BLaER1 treated with 17β-estradiol and CSF1 and Interleukin-3, amounts not matched to agents 10 nM and 100 nM (cell line): ENCODE results near the gene EXOC3L4.

Source experiments
- H3K27ac ChIP-seq, 11 experiments: shearing (Covaris generic); formaldehyde crosslinking; 2 replicates each; pipeline ENCODE4 v1.8.1; 2022
- H3K27me3 ChIP-seq, 11 experiments: shearing (Covaris generic); formaldehyde crosslinking; 2 replicates each; pipeline ENCODE4 v1.8.1; 2022
- H3K36me3 ChIP-seq, 11 experiments: shearing (Covaris generic); formaldehyde crosslinking; 2 replicates each; pipeline ENCODE4 v1.8.1; 2022
- H3K4me1 ChIP-seq, 10 experiments: shearing (Covaris generic); formaldehyde crosslinking; 2 replicates each; pipeline ENCODE4 v1.8.1; 2022
- H3K4me2 ChIP-seq, 11 experiments: shearing (Covaris generic); formaldehyde crosslinking; 2 replicates each; pipeline ENCODE4 v1.8.1; 2022
- H3K4me3 ChIP-seq, 10 experiments: shearing (Covaris generic); formaldehyde crosslinking; 2 replicates each; pipeline ENCODE4 v1.8.1; 2022
- H3K9ac ChIP-seq, 11 experiments: shearing (Covaris generic); formaldehyde crosslinking; 2 replicates each; pipeline ENCODE4 v1.8.1; 2022
- H3K9me3 ChIP-seq, 11 experiments: shearing (Covaris generic); formaldehyde crosslinking; replicated peaks in 1 of 11; 2 replicates each; pipeline ENCODE4 v1.8.1; 2022
- H4K20me1 ChIP-seq, 11 experiments: shearing (Covaris generic); formaldehyde crosslinking; 2 replicates each; pipeline ENCODE4 v1.8.1; 2022
- Cebpa-rat ChIP-seq, 11 experiments: shearing (Covaris generic); IDR thresholded peaks; 2 replicates each; pipeline ENCODE4 v1.8.1; 2022

Gene EXOC3L4

GRCh38 chr14:103057372-103058163, 37.0 kb upstream of the EXOC3L4 start, which contains the start of gene CDC42BPB:
Gene CDC42BPB (minus strand): TSS chr14:103057549. CDS start chr14:103057173, 376 bp downstream.
- H3K9ac ChIP-seq: peak within 1 kb of the TSS; percentile 69 to 85 (median 79)

GRCh38 chr14:103058164-103059055, 36.1 kb upstream of the EXOC3L4 start:
- H3K4me2 ChIP-seq: peak overlapping the region in 10 of 11 experiments; percentile 22 to 62 (median 47); a peak in 12 of 22 replicates
- no peaks in the 10 kb centered on the region for H3K9me3 ChIP-seq
- no peaks in the 10 kb centered on the region for H3K36me3 ChIP-seq
- H3K27me3 ChIP-seq: peaks cover 17 to 37% (median 26%) of the 10 kb centered on the region in 11 experiments
- H4K20me1 ChIP-seq: peaks cover 0 to 24% (median 8%) of the 10 kb centered on the region in 11 experiments; a peak in 10 of 22 replicates
- TF ChIP-seq Cebpa-rat (IDR thresholded peaks at IDR 0.05): no peak
- H3K4me3 ChIP-seq: peak overlapping the region in 2 of 10 experiments; percentile 24 to 28; a peak in 1 of 20 replicates
- H3K4me1 ChIP-seq: peaks cover 0 to 27% (median 20%) of the 10 kb centered on the region in 10 experiments; a peak in 16 of 20 replicates
- H3K9ac ChIP-seq: peak overlapping the region in 2 of 11 experiments; percentile 13 to 24; a peak in 3 of 22 replicates
- no peak overlapping the region for H3K27ac ChIP-seq

More at GRCh38 chr14:103057372-103058163, 37.0 kb upstream of the EXOC3L4 start, which contains the start of gene CDC42BPB:
- peaks cover 17 to 37% (median 26%) of the 10 kb centered on the region in 11 experiments for H3K27me3 ChIP-seq
- no peaks in the 10 kb centered on the region for H3K9me3 ChIP-seq
- H4K20me1 ChIP-seq: peaks cover 0 to 31% (median 8%) of the 10 kb centered on the region in 11 experiments; a peak in 10 of 22 replicates
- H3K4me3 ChIP-seq: peak within 1 kb of the TSS; percentile 60 to 78 (median 70)
- peak within 1 kb of the TSS in 10 of 11 experiments; percentile 61 to 74 (median 69); a peak in 19 of 22 replicates for H3K27ac ChIP-seq
- H3K4me2 ChIP-seq: peak within 1 kb of the TSS; percentile 73 to 93 (median 82)
- H3K36me3 ChIP-seq: no peaks in the 10 kb centered on the region
- no peak for TF ChIP-seq Cebpa-rat (IDR thresholded peaks at IDR 0.05)
- H3K4me1 ChIP-seq: peaks cover 3 to 29% (median 22%) of the 10 kb centered on the region in 10 experiments; a peak in 17 of 20 replicates

- Histone ChIP-seq H3K4me1 (peaks cover 0 to 27% (median 20%) of the 10 kb centered on the region in 10 experiments; a peak in 16 of 20 replicates), H3K9me3 (no peaks in the 10 kb centered on the region), H3K36me3 (no peaks in the 10 kb centered on the region), H3K27ac (no peak overlapping the region), H3K9ac (no peak overlapping the region), H3K27me3 (peaks cover 17 to 37% (median 26%) of the 10 kb centered on the region in 11 experiments), H4K20me1 (peaks cover 0 to 17% (median 8%) of the 10 kb centered on the region in 11 experiments; a peak in 10 of 22 replicates), H3K4me3 (no peak overlapping the region), H3K4me2 (no peak overlapping the region)
- no peak for TF ChIP-seq Cebpa-rat (IDR thresholded peaks at IDR 0.05)
These were observed 35.0 kb upstream of the EXOC3L4 start for GRCh38 chr14:103059556-103059955.

GRCh38 chr14:103061482-103061976, 33.0 kb upstream of the EXOC3L4 start:
- no peaks in the 10 kb centered on the region for H3K36me3 ChIP-seq
- peaks cover 0 to 10% (median 5%) of the 10 kb centered on the region in 10 experiments; a peak in 11 of 20 replicates for H3K4me1 ChIP-seq
- H3K9ac ChIP-seq: no peak overlapping the region
- no peaks in the 10 kb centered on the region for H4K20me1 ChIP-seq
- no peak for TF ChIP-seq Cebpa-rat (IDR thresholded peaks at IDR 0.05)
- H3K9me3 ChIP-seq: no peaks in the 10 kb centered on the region
- no peak overlapping the region for H3K4me3 ChIP-seq
- peaks cover 17 to 26% (median 22%) of the 10 kb centered on the region in 11 experiments for H3K27me3 ChIP-seq
- no peak overlapping the region for H3K27ac ChIP-seq
- no peak overlapping the region for H3K4me2 ChIP-seq

GRCh38 chr14:103064436-103064835, 30.1 kb upstream of the EXOC3L4 start:
- Histone ChIP-seq H3K4me3 (no peak overlapping the region), H3K4me2 (no peak overlapping the region), H3K27me3 (no peaks in the 10 kb centered on the region), H3K9me3 (no peaks in the 10 kb centered on the region), H4K20me1 (no peaks in the 10 kb centered on the region), H3K27ac (no peak overlapping the region), H3K9ac (no peak overlapping the region), H3K4me1 (peaks cover 0 to 23% (median 0%) of the 10 kb centered on the region in 10 experiments; a peak in 6 of 20 replicates), H3K36me3 (no peaks in the 10 kb centered on the region)
- TF ChIP-seq Cebpa-rat (IDR thresholded peaks at IDR 0.05): no peak

- Histone ChIP-seq H3K27ac (no peak overlapping the region), H3K27me3 (no peaks in the 10 kb centered on the region)
These were observed 29.5 kb upstream of the EXOC3L4 start for GRCh38 chr14:103064978-103065377.

GRCh38 chr14:103065861-103066260, 28.7 kb upstream of the EXOC3L4 start:
- no peak overlapping the region for H3K27ac ChIP-seq
- no peaks in the 10 kb centered on the region for H3K9me3 ChIP-seq
- no peaks in the 10 kb centered on the region for H3K27me3 ChIP-seq
- H3K36me3 ChIP-seq: no peaks in the 10 kb centered on the region
- TF ChIP-seq Cebpa-rat (IDR thresholded peaks at IDR 0.05): no peak
- H3K4me3 ChIP-seq: no peak overlapping the region
- no peak overlapping the region for H3K4me2 ChIP-seq
- H3K4me1 ChIP-seq: peaks cover 0 to 23% (median 0%) of the 10 kb centered on the region in 10 experiments; a peak in 6 of 20 replicates
- H4K20me1 ChIP-seq: no peaks in the 10 kb centered on the region
- H3K9ac ChIP-seq: no peak overlapping the region

More at GRCh38 chr14:103064978-103065377, 29.5 kb upstream of the EXOC3L4 start:
- Histone ChIP-seq H4K20me1 (no peaks in the 10 kb centered on the region), H3K9ac (no peak overlapping the region), H3K4me3 (no peak overlapping the region), H3K4me1 (peaks cover 0 to 23% (median 0%) of the 10 kb centered on the region in 10 experiments; a peak in 6 of 20 replicates), H3K9me3 (no peaks in the 10 kb centered on the region), H3K36me3 (no peaks in the 10 kb centered on the region), H3K4me2 (no peak overlapping the region)
- TF ChIP-seq Cebpa-rat (IDR thresholded peaks at IDR 0.05): no peak

GRCh38 chr14:103066399-103066798, 28.1 kb upstream of the EXOC3L4 start:
- H3K9ac ChIP-seq: no peak overlapping the region
- H3K4me2 ChIP-seq: no peak overlapping the region
- H4K20me1 ChIP-seq: no peaks in the 10 kb centered on the region
- H3K4me3 ChIP-seq: no peak overlapping the region
- no peaks in the 10 kb centered on the region for H3K9me3 ChIP-seq
- no peak for TF ChIP-seq Cebpa-rat (IDR thresholded peaks at IDR 0.05)
- no peaks in the 10 kb centered on the region for H3K36me3 ChIP-seq
- peaks cover 0 to 29% (median 0%) of the 10 kb centered on the region in 10 experiments; a peak in 6 of 20 replicates for H3K4me1 ChIP-seq
- H3K27me3 ChIP-seq: no peaks in the 10 kb centered on the region
- no peak overlapping the region for H3K27ac ChIP-seq
